GM21529 (cell line): ENCODE measurements around the gene IGDCC3.

ENCODE experiments used
- ATAC-seq: cut with Tn5 transposase; IDR thresholded peaks from one replicate; pipeline ENCODE4 v1.9.1; 2021; ENCODE audit not compliant: unreplicated experiment

Gene IGDCC3

DNA sequence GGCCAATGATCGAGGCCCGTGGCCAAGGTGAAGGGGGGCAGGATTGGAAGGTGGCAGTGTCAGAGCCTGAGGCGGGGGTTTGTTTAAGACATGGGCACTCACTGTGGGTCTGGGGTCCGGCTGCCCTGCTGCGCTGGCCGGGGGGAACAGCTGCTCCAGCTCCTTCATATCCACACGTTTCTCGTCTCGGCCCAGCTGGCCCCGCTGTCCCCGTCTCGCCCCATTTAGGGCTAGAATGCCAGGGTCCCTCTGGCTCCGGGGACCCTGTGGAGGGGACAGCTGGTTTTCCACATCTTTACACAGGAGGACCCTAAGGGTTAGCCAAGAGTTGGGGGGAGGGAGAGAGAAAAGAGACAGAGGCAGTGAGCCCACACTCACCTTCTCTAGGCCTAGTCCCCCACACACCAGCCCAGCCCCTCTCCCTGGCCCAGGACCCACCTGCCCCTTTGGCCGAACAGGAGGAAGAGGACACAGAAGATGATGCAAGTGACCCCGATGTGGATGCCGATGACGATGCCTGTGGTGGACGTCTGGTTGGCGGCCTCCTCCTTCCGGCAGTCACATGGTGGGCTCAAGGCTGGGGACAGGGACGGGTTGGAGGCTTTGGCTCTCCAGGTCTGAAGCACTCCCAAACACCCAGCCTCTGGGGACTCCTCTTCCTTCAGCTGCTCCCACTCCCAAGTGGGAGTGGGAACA is 48.4 kb downstream of the IGDCC3 start:
- no peak for ATAC-seq

- no peak for ATAC-seq
Observed at GRCh38 chr15:65328506-65329287, 49.1 kb downstream of the IGDCC3 start.

DNA sequence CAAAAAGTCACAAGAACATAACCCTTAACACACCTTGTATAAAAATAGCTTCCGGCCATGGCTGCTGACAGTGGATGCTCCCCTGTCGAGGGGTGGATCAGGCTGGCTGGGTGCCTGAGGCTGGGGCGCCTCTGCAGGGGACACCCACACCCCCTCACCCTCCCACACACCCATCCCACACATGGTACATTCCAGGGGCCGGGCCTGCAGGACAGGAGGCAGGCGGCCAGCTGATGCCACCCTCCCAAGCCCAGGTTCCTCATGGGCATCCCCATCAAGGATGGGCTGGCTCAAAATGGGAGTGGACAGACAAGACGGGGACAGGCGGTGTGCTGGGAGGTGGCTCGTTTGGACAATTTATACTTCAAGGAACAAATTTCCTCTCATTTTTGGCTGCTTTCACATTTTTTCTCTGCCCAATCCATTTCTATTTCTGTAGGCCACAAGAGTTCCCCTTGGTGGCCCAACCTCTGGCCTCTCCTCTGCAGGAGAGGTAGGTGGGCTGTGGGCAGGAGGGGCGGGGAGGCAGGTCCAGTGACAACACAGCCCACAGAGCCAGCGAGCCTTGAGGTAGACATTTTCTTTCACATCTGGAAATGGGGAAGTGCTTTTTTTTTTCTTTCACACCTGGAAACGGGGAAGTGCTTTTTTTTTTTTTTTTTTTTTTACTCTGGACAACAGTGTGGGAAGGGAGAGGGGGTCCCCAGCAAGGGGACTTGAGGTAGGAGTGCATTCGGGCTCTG is 50.0 kb downstream of the IGDCC3 start:
- ATAC-seq = no peak

- ATAC-seq = no peak
Observed at GRCh38 chr15:65326818-65327217, 51.0 kb downstream of the IGDCC3 start.

DNA sequence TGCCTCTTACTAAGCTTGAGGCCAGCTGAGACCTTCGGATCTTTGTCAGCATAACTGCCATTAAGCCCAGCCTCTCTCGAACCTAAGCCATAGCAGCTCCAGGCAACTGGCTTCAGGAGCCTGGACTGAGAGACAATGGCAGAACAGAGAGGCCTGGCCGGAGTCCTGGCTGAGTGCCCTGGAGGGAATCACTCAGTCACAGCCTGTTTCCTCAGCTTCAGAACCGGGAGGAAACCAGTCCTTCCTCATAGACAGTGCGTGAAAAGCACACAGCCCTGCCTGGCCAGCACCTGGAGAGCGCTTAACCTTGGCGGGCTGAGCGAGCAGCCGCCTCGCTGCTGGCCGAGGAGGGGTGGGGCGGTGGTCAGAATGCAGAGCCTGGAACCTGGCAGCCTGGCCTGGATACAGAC is 51.7 kb downstream of the IGDCC3 start:
- no peak for ATAC-seq

- no peak for ATAC-seq
Observed at GRCh38 chr15:65323071-65323511, 54.7 kb downstream of the IGDCC3 start.

- ATAC-seq = peak; percentile 69
Observed at GRCh38 chr15:65318870-65319356, 58.9 kb downstream of the IGDCC3 start.

GRCh38 chr15:65312400-65312916 is 65.3 kb downstream of the IGDCC3 start:
- no peak for ATAC-seq

GRCh38 chr15:65311760-65312159 is 66.0 kb downstream of the IGDCC3 start:
- ATAC-seq = no peak

- ATAC-seq = no peak
Observed at GRCh38 chr15:65310431-65311137, 67.2 kb downstream of the IGDCC3 start.

DNA sequence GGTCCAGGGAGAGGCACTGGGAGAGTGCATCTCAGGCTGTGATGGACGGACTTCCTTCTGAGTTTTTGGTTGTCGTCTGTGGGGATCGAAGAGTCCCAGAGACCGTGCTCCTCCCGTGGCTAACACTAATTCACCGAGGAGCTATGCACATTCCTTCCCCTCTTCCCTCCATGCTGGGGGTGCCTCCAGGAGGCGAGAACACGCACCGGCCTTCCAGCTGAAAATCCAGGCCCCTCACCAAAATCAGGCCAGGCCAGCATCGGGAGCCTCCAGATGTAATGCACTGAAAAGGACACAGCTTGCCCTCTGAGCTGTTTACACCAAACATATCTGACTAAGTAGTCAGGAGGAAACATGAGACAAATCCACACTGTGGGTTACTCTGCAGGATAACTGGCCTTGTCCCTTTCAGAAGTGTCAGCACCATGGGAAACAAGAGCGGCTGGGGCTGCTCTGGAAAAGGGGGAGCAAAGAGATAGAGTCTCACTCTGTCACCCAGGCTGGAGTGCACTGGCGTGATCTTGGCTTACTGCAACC is 67.9 kb downstream of the IGDCC3 start:
- no peak for ATAC-seq

DNA sequence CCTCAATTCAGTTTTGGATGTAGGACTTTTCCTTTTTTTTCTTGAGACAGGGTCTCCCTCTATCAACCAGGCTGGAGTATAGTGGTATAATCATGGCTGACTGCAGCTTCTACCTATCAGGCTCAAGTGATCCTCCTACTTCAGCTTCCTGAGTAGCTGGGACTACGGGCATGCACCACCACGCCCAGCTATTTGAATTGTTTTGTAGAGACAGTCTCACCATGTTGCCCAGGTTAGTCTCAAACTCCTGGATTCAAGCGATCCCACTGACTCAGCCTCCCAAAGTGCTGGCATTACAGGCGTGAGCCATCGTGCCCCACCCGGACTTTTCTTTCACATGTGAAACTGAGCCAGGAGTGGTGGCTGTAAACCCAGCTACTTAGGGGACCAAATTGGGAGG is 69.8 kb downstream of the IGDCC3 start:
- no peak for ATAC-seq

DNA sequence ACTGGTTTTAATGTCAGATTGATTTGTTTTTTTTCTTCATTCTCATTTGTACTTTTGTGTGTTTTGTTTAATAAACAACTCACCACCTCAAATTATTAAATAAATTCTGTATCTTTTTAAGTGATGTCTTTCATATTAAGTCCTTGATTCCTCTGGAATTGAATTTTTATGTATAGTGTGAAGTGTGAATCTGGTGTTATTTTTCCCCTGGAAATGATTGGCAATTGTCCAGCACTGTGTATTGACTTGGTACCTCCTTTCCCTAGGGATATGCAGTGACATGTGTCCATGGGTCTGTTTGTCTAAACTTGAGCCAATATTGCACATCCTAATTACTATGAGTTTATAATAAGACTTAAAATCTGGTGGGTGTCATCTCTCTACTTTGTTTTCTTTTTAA is 71.3 kb downstream of the IGDCC3 start:
- no peak for ATAC-seq

DNA sequence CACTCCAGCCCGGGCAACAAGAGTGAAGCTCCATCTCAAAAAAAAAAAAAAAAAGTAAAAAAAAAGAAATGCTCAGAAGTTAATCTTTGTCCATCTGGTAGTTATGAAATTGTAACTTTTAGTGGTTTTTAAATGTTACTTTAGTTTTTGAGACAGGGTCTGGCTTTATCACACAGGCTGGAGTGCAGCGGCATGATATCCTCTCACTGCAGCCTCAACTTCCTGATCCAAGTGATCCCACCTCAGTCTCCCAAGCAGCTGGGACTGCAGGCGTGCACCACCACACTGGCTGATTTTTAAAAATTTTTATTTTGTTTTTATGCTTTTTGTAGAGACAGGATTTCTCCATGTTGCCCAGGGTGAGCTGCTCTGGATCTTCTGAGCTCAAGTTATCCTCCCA is 72.0 kb downstream of the IGDCC3 start:
- no peak for ATAC-seq

DNA sequence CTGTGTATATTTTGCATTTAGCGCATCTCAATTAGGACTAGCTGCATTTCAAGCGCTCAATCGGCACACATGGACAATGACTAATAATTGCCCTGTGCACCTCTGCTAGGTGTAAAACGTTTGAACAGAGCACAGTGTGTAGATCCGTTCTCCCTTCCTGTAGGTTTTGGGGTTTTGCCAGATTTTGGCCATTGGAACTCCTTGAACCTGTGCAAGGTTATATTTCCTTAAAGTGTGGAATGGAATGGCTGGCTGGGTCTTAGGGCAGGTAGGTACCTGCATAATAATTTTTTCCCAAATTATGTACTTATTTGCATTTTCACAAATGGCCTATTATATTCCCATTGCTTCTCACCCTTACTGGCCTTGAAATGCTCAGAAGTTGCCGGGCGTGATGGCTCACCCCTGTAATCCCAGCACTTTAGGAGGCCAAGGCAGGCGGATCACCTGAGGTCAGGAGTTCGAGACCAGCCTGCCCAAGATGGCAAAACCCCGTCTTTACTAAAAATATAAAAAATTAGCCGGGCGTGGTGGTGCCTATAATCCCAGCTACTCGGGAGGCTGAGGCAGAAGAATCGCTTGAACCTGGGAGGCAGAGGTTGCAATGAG is 72.5 kb downstream of the IGDCC3 start:
- ATAC-seq = no peak

DNA sequence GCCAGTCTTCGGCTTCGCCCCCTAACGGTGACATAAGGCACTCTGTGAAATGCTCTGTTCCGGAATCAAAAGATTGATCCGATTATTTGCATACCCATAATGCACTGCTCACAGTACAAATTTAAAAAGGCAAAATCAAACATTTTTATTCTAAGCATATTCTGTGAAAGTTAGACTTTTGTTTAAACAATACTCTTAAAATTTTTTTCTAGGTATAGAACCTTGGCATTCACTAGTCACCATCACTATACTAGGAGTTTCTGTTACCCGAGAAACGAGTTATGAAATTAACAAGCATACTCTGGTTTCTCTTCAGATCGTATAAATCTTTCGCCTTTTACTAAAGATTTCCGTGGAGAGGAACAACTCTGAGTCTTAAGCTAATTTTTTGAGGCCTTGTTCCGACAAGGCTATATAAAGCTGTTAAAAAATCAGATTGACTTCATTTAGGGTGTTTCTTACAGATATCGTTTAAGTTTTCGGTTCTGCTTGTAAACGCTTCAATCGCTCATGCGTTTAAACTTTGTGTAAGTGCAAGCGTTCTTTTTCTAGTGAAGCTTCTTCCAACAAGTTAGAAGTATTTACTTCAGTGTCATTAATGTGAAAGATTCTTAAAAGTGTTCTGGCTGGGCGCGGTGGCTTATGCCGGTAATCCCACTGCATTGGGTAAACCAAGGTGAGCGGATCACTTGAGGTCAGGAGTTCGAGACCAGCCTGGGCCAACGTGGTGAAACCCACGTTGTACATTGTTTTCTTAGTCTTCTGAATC is 73.2 kb downstream of the IGDCC3 start, which contains the start of gene RNU5B-1:
RNU5B-1 (plus strand) TSS at position 297 of the 769 bp plus-strand sequence.
- ATAC-seq = peak; percentile 50

DNA sequence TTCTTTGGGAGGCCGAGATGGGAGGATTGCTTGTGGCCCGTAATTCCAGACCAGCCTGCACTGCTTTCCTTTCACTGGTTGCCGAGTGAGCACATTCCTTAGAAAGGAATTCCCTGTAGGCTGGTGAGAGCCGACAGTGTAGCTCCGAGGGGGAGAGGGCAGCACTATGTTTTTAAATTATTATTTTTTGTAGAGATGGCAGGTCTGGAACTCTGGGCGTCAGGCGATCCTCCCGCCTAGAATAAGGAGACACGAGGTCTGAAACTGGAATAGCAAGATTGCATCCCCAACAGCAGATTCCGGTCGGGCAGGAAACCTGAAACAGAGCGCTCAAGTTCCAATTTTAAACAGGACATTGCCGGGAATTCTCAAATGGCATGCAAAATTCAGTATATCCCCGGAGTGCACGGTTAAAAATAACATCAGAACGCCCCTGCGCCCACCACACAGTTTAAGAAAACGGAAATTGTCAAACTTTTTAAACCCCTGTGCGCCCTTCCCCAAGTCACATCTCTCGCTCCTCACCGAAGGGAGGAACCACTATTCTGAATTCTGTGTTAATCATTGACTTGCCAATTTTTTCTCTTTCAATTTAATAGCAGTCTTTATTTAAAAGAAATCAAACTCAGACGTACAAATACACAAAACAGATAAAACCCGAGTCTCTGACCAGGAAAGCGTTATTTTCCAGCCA is 74.0 kb downstream of the IGDCC3 start:
- ATAC-seq = no peak

- no peak for ATAC-seq
Observed at GRCh38 chr15:65302061-65302460, 75.7 kb downstream of the IGDCC3 start.
